Measurements from ENCODE around the gene NDRG3.

The NDRG3 gene

GRCh38 chr20:36745927-36746659 is at the start of gene NDRG3:
Gene NDRG3, minus strand, starts transcription at chr20:36746090. Its CDS starts 24,355 bp downstream, at chr20:36721735.
- peak; percentile 79 for DNase-seq (ENCODE audit: low read depth)

- DNase-seq (ENCODE audit: low read depth) = no peak
These were observed 48.2 kb upstream of the NDRG3 start for GRCh38 chr20:36794116-36794474.

GRCh38 chr20:36793294-36794115 is 47.6 kb upstream of the NDRG3 start:
- DNase-seq (ENCODE audit: low read depth) = no peak

- DNase-seq (ENCODE audit: low read depth) = no peak
These were observed 46.5 kb upstream of the NDRG3 start for GRCh38 chr20:36792422-36792821.

GRCh38 chr20:36791862-36792261 is 46.0 kb upstream of the NDRG3 start:
- DNase-seq (ENCODE audit: low read depth) = no peak

- DNase-seq (ENCODE audit: low read depth) = no peak
These were observed 40.8 kb upstream of the NDRG3 start for GRCh38 chr20:36786663-36787062.

- no peak for DNase-seq (ENCODE audit: low read depth)
These were observed 40.4 kb upstream of the NDRG3 start for GRCh38 chr20:36786246-36786645.

- no peak for DNase-seq (ENCODE audit: low read depth)
These were observed 39.4 kb upstream of the NDRG3 start for GRCh38 chr20:36785308-36785707.

GRCh38 chr20:36784900-36785299 is 39.0 kb upstream of the NDRG3 start:
- no peak for DNase-seq (ENCODE audit: low read depth)

- DNase-seq (ENCODE audit: low read depth) = no peak
These were observed 38.2 kb upstream of the NDRG3 start for GRCh38 chr20:36784116-36784515.

- no peak for DNase-seq (ENCODE audit: low read depth)
These were observed 33.8 kb upstream of the NDRG3 start for GRCh38 chr20:36779656-36780025.

GRCh38 chr20:36778831-36779655 is 33.2 kb upstream of the NDRG3 start:
- no peak for DNase-seq (ENCODE audit: low read depth)

GRCh38 chr20:36777576-36777975 is 31.7 kb upstream of the NDRG3 start:
- no peak for DNase-seq (ENCODE audit: low read depth)

- DNase-seq (ENCODE audit: low read depth) = no peak
These were observed 31.3 kb upstream of the NDRG3 start for GRCh38 chr20:36777167-36777566.

GRCh38 chr20:36775826-36776225 is 29.9 kb upstream of the NDRG3 start:
- DNase-seq (ENCODE audit: low read depth) = no peak

GRCh38 chr20:36775196-36775595 is 29.3 kb upstream of the NDRG3 start:
- DNase-seq (ENCODE audit: low read depth) = no peak

- DNase-seq (ENCODE audit: low read depth) = peak; percentile 93
These were observed 27.9 kb upstream of the NDRG3 start, which contains the start of gene DSN1 for GRCh38 chr20:36773597-36774390. Gene DSN1, minus strand, starts transcription at chr20:36773763. Its CDS starts 2,305 bp downstream, at chr20:36771458.

- DNase-seq (ENCODE audit: low read depth) = no peak
These were observed 27.3 kb upstream of the NDRG3 start for GRCh38 chr20:36773107-36773596.

GRCh38 chr20:36770680-36771079 is 24.8 kb upstream of the NDRG3 start:
- DNase-seq (ENCODE audit: low read depth) = no peak

GRCh38 chr20:36768768-36769430 is 23.0 kb upstream of the NDRG3 start:
- DNase-seq (ENCODE audit: low read depth) = peak; percentile 55

GRCh38 chr20:36761125-36761524 is 15.2 kb upstream of the NDRG3 start:
- no peak for DNase-seq (ENCODE audit: low read depth)

Data from GM04504 (cell line).